HG03060 (cell line): ENCODE results near the gene RPS6KC1.
"Not testable (repeated sequence)": the region's sequence is repeated elsewhere in the genome, so short reads cannot be mapped to it uniquely, and the experiment has no call there.

Experiments used
- ATAC-seq: cut with Tn5 transposase; IDR thresholded peaks from one replicate; pipeline ENCODE4 v1.9.1; 2021; ENCODE audit warnings: low read depth, moderate number of reproducible peaks; ENCODE audit not compliant: unreplicated experiment

The RPS6KC1 gene

DNA sequence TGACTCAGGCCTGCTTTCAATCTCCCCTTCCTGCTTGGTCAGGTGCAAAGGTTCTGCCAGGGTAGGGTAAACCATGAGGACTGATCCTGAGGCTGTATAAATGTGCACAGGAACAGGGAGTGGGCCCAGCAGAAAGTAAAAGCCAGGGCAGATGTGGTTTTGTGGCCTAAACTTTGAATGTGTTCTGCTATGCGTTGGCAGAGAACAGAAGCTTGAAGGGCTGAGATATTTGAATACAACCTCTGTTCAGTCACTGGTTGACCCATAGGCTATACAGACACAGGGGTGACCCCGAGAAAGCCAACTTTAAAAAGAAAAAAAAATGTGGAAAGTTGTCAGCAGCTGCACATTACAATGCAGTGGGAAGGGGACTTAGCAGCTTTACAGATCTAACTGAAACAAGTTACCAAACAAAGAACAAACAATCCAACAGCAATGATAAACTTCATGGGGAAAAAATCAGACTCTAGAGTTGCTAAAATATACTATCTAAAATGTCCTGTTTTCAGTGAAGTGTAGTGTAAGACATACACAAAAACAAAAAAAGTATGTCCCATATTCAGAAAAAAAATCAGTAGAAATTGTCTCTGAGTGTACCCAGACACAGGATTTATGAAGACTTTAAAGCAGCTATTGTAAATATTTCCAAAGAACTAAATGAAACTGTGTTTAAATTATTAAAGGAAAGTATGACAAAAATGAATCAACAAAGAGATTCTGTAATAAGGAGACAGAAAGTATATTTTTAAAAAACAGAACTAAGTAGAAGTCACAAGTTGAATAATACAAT lies 216.1 kb downstream of the RPS6KC1 start:
- no peak for ATAC-seq

DNA sequence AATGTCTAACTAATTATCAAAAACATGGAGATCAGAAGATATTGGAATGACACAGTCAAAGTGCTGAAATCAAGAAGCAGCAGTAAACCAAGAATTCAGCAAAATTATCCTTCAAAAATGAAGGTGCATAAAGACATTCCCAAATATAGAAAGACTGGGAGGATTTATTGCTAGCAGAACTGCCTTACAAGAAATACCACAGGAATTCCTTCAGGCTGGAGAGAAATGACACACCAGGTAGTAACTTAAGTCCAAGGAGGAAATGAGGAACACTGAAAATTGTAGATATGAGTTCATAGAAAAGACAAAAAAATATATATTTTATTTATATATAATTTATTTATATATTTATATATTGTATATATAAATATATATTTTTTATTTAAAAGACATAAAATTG lies 217.2 kb downstream of the RPS6KC1 start:
- ATAC-seq: no peak

DNA sequence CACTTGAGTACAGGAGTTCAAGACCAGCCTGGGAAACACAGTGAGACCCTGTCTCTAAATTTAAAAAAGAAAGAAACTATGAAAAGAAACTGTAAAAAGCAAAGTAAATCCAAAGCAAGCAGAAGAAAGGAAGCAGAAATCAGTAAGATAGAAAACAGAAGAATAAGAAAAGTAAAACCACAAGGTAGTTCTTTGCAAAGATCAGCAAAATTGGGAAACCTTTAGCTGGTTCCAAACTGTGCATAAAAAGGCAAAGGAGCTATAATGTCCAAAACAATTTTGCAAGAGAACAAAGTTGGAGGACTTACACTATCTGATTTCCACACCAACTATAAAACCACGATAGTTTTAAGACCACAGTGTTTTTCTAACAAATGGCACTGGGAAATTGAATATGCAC lies 218.8 kb downstream of the RPS6KC1 start:
- no peak for ATAC-seq

DNA sequence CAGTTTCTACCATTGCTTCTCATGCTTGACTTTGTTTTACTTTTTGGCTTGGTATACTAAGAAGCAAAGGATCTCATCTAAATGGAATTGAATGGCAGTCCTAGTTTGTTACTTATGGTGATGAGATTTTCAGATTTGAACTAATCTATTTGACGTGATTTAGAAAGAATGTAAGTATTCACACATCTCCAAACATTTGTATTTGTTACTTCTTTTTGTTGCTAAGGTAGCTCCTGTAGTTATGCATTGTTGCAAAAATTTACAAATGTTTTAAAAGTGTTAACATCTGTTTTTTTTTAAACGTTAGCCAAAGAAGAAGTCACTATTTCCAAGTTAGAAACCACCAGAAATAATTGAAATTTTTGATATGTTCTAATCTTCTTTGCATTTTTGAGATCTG lies 222.5 kb downstream of the RPS6KC1 start:
- no peak for ATAC-seq

DNA sequence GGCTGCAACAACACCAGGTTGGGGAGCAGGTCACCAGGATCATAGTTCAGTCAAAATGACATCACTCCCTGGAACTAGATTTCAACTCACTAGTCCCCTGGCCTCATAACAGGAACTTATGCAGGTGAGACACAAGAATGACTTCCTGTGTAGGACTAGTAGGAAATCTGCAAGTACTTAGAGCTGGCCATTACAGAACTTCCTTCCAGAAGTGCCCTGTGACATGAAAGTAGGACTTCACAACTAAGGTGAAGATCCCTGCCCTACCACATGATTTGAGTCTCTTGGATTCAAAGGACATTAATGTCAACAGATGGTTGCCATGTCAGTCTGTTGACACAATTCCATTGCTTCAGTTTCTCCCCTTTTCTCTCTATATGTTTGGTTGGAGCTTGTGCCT lies 223.1 kb downstream of the RPS6KC1 start:
- ATAC-seq: no peak

DNA sequence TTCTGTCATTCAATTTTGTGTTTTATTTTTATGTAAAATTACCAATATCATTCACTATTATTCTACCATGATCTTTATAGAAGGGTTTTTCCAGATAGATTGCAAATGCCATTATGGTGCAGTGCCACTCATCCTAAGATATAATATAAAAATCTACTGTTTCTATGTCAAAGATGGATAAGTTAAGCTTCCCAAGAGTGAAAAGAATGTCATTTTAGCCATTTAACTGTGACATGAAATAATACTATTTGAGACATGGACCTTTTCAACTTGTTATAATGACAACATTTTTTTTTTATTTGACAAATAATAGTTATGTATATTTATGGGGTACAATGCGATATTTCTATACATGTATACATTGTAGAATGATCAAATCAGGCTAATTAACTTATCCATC lies 224.3 kb downstream of the RPS6KC1 start:
- no peak for ATAC-seq

DNA sequence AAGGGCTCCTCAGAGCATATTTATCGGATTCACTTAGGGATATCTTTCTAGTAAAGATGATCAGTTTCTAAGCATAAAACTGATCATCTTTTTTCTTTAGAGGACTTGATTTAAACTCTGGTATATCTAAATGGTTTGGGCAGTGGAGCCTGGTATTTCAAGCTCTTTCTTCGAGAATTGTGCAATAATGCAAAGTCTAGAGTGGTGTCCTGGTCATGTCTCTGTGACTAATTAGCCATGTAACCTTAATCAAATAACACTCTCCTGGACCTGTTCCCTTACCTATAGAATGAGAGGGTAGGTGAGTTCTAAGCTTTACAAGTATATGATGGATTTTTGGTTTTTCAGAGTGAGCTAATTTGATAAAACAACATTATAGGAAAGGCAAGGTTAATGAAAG lies 225.2 kb downstream of the RPS6KC1 start:
- ATAC-seq: no peak

DNA sequence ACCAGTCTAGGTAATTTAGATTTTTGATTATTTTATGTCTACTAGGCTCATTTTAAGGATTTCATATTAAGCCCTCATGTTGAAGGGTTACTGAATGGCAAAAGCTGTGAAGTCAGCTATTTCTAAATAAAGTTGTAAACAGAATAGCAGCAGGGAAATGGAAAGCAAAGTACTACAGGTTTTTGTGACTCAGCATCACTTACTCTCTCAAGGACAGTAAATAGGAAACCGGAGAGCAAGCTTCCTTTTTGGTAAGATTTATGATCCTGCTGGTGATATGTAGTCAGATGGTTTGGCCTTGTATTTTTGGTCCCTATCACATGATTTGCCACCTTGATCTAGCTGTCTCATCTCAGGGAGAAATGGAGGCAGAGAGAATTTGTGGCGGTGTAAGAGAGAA lies 226.0 kb downstream of the RPS6KC1 start:
- ATAC-seq: no peak

DNA sequence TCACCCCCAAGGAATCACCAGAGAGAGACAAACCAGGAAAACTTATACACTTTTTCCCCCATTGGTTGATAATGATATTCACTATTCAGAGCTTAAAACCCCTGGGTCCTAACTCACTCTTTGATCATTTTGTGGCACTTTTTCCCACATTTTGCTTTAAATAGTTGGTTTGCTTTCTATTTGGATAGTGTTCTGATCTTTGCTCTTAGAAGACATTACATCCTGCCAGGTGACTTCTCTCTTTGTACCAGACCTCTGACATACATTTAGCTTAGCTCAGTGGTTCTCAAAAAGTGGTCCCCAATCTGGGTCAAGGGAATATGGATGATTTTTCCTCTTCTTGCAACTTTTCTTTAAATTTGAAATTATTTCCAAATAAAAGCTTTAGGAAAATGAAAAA lies 228.4 kb downstream of the RPS6KC1 start:
- no peak for ATAC-seq

DNA sequence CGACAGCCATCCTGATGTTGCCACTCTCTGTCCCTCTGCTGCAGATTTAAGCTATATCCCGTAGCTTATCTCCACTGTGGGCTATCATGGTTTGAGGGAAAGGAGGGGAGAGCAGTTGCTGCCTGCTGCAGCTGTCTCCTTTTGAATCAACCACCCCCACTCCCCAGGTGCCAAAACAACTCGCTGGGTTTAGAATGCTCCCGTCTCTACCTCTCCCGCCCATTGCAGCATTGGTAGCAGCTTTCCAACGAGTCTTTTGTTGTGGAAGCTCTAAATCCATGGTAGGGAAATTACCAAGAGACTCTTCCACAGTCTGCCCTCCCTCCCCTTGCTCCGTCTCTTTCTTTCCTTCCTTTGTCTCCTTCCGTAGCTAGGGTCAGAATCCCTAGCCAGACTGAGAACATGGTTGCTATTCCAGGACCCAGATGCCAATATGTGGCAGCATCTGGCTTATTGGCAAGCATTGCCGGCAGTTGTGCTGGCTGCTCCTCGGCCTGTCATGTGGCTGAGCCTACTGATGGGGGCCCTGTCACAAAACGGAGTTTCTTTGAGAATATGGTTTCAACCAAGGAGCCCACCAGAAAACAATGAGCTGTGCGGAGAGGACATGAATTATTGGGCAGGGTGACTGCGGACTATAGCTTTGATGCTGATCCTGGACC lies 230.7 kb downstream of the RPS6KC1 start:
- ATAC-seq: no peak

DNA sequence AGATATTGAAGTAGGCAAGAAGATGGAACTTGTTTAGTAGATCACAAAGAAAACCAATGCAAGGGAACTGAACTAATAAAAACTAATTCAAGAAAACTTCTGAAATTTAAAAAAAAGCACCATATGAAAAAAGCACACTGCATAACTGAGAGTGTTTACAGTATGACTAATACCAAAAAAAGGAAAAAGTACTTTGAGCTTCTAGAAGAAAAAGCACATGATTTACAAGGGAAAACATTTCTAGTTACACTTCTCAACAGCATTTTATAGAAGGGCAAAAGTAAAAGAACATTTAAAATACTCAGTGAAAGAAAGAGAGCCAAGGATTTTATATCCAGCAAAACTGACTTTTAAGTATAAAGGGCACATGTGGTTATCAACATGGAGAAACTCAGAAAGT lies 233.6 kb downstream of the RPS6KC1 start:
- no peak for ATAC-seq

DNA sequence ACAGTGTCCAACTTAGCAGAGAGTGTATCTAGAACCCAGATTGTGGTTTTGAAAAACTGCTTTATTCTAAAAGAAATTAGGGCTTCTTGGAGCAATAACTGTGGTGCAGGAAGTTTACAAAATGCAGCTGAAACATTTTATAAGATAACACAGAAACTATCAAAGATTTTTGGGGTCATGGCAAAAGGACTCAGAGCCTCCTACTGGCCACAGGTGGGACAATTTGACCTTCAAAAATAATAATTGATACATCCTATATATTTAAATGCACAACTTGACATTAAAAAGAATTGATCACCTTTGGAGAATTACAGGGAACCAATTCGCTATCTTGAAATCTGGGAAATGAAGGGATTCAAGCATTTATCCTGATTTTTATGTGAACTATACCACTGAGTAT lies 235.2 kb downstream of the RPS6KC1 start:
- ATAC-seq: no peak

DNA sequence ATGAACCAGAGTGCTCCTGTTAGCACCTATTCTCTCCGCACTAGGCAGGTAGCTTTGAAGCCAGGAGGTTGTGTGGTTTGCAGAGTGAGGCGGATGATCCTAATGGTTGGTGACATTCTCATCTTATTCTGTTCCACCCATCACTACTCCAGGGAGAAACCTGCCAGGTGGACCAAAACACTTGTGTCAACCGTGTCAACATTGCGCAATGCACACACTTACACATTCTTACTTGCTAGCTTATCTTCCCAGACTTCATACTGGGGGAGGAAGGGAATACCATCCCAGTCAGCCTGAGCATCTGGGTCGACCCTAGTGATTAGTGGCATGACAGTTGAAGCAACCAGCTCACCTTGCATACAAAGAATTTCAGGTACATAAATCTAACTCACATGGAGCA lies 236.9 kb downstream of the RPS6KC1 start:
- ATAC-seq: no peak

DNA sequence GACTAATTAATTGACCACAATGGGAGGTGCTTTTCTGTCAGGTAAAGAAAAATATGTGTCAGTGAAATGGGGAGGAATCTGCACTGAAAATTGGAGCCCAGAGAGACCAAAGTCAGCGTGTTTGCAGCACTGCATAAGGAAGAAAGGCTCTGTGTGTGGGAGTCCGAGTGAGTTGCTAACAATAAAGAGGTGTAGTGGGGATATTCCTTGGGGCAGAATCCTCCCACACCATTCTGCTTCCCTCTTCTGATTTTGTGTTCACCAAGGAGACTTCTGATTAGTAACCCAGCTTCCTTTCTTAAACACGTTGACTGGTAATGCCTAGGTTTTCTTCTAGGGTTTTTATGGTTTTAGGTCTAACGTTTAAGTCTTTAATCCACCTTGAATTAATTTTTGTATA lies 240.5 kb downstream of the RPS6KC1 start:
- no peak for ATAC-seq

DNA sequence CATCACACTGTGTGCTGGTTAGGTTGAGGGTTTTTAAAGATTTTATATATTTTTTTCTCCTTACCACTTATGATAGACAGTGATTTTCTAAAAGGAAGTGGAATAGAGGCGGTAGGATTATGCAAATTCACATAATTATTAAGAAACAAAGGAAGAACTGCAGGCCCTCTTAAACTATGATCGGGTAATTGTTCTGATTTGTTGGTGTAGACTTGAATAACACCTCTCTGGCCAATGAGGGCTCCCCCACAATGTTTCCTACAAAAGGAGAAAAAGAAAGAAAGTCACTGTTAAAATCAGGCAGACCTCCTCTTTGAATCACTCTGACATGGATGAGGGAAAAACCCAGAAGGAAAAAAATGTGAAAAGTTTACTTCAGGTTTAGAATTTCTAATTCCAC lies 241.6 kb downstream of the RPS6KC1 start:
- ATAC-seq: no peak

DNA sequence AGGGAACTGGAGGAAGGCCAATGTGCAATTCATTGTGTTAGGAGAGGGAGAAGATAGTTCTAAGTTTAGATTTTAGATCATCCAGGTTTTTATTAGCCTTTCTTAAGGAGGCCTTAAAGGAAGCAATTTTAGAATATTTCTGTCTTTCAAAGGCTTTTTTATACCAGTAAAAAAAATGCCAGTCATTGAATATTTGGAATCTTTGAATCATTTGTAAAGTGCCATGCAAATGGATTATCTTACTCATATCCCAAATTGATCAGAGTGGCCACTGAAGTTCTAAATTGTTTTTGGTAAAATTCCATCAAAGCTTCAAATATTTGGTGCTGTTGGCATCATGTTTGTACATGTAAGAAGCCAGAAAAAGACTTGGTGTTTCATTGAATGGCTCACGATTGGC lies 244.8 kb downstream of the RPS6KC1 start:
- ATAC-seq: no peak

DNA sequence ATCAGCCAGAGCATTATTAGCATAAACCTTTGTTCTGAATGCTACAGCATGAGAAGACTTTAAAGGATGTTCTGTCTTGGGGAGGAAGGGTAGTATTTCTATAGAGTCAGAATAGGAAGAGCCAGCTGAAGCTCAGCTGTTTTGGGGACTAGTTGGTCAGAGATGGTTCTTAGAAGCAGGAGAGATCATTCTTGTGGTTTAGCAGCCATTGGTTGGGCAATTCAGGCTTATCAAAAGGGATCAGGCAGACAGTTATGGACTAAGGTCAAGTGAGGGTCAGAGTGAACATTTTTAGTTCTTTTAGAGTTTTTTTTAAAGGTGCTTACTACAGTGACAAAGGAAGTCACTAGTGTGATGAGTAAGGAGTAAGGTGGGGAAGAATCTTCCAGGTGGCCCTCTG lies 245.5 kb downstream of the RPS6KC1 start:
- no peak for ATAC-seq

DNA sequence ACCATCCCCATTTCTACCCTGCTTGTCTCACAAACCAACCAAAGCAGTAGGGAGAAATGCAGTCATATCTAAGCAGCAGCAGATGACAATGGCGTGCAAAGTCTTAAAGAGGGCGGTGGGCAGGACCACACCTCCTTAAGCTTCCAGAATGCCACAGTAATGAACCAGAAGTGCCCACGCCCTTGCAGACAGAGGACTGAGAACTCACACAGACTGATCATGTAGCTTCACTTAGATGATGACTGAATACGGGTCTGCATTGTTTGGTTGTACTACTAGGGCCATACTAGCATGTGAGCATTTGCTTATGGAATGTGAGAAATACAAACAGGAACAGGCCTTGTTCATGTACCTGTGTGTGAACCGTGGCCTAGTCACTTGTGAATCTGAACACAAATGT lies 246.0 kb downstream of the RPS6KC1 start:
- no peak for ATAC-seq

DNA sequence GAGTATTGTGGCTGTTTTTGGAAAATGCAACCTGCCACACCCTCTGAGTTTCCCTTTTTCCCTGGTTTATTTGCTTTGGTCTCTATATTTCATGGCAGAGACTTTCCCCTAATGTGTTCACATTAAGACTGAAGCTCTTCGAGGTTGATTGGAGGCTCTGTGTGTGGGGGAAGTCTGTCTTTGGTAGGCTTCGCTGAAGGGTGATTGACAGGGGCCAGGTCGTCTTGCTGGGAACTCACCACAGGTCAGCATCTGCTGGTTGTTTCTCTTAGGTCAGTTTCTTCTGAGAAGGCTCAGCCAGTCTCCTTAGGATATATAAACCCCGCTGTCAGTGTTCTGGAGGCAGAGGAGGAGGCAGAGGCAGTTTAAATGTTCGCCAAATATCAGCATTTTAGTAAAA lies 249.4 kb downstream of the RPS6KC1 start:
- ATAC-seq: no peak

DNA sequence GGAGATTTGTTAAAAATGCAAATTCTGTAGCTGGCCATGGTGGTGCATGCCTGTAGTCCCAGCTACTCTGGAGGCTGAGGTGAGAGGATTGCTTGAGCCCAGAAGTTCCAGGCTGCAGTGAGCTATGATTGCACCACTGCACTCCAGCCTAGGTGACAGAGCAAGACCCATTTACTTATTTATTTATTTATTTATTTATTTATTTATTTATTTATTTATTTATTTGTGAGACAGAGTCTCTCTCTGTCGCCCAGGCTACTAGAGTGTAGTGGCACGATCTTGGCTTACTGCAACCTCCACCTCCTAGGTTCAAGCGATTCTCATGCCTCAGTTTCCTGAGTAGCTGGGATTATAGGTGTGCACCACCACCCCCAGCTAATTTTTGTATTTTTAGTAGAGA lies 250.5 kb downstream of the RPS6KC1 start:
- not testable (repeated sequence) for ATAC-seq

DNA sequence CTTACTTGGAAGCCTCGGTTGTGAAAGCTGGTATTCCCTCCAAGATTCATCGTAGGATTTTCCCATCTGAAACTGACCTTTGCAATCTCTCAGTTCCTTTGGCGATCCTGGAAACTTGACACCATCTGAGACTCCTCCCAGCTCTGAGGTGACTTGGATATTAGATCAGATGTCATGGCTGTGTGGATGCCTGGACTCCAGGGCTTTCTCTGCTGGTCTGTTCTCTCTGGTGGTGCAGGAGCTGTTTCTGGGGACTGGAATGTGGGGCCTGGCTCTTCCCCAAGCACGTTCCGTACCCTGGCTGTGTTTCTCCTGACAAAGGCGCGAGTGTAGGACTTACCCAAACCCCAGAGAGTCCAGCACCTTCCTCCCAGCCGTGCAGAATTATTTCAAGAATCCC lies 252.2 kb downstream of the RPS6KC1 start:
- no peak for ATAC-seq

DNA sequence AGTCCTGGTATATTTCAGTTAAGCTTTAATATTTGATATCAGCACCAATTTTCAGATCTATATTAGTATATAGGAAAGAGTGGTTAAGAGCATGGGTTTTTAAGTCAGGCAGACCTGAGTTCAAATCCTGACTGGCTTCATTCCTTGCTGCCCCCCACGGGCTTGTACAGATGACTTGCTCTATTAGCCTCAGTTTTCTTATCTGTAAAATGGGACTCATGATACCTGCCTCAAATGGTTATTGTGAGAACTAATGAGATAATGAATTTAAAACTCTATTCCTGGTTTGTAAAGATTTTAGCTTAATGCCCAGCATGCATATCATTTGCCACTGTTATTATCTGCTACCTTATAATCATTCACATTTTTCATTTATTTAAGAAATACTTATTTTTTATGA lies 264.5 kb downstream of the RPS6KC1 start:
- no peak for ATAC-seq
